Measurements from ENCODE around the gene AP2B1.

The AP2B1 gene

DNA sequence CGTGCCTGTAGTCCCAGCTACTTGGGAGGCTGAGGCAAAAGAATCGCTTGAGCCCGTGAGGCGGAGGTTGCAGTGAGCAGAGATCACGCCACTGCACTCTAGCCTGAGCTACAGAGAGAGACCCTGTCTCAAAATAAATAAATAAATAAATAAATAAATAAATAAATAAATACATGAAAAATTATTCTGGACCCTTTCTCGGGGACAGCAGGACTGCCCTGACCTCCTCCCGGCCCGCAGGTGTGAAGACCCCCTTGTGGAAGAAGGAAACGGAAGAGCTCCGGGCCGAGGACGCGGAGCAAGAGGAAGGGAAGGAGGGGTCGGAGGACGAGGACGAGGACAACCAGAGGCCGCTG is 176.6 kb downstream of the AP2B1 start (continued):
- TF ChIP-seq ZNF404 (tag by site-specific recombination; IDR thresholded peaks at IDR 0.05): peak; percentile 97
- TF ChIP-seq ZFP69B (tag by site-specific recombination; IDR thresholded peaks at IDR 0.05): no peak
- TF ChIP-seq, protein P1, sequence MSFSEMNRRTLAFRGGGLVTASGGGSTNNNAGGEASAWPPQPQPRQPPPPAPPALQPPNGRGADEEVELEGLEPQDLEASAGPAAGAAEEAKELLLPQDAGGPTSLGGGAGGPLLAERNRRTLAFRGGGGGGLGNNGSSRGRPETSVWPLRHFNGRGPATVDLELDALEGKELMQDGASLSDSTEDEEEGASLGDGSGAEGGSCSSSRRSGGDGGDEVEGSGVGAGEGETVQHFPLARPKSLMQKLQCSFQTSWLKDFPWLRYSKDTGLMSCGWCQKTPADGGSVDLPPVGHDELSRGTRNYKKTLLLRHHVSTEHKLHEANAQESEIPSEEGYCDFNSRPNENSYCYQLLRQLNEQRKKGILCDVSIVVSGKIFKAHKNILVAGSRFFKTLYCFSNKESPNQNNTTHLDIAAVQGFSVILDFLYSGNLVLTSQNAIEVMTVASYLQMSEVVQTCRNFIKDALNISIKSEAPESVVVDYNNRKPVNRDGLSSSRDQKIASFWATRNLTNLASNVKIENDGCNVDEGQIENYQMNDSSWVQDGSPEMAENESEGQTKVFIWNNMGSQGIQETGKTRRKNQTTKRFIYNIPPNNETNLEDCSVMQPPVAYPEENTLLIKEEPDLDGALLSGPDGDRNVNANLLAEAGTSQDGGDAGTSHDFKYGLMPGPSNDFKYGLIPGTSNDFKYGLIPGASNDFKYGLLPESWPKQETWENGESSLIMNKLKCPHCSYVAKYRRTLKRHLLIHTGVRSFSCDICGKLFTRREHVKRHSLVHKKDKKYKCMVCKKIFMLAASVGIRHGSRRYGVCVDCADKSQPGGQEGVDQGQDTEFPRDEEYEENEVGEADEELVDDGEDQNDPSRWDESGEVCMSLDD (tag by site-specific recombination; IDR thresholded peaks at IDR 0.05): no peak
- TF ChIP-seq ZBTB17 (tag by site-specific recombination; IDR thresholded peaks at IDR 0.05): no peak
- no peak for TF ChIP-seq ZNF184 (tag by site-specific recombination; IDR thresholded peaks at IDR 0.05)
- TF ChIP-seq KLF7 (tag by site-specific recombination; IDR thresholded peaks at IDR 0.05; ENCODE audit: borderline replicate concordance): peak; percentile 51; the same call in 1 of the 2 replicates
- TF ChIP-seq ZNF146 (tag by site-specific recombination; IDR thresholded peaks at IDR 0.05): no peak
- TF ChIP-seq EGR2 (tag by site-specific recombination; IDR thresholded peaks at IDR 0.05; ENCODE audit: low read depth): no peak
- TF ChIP-seq, protein P2, sequence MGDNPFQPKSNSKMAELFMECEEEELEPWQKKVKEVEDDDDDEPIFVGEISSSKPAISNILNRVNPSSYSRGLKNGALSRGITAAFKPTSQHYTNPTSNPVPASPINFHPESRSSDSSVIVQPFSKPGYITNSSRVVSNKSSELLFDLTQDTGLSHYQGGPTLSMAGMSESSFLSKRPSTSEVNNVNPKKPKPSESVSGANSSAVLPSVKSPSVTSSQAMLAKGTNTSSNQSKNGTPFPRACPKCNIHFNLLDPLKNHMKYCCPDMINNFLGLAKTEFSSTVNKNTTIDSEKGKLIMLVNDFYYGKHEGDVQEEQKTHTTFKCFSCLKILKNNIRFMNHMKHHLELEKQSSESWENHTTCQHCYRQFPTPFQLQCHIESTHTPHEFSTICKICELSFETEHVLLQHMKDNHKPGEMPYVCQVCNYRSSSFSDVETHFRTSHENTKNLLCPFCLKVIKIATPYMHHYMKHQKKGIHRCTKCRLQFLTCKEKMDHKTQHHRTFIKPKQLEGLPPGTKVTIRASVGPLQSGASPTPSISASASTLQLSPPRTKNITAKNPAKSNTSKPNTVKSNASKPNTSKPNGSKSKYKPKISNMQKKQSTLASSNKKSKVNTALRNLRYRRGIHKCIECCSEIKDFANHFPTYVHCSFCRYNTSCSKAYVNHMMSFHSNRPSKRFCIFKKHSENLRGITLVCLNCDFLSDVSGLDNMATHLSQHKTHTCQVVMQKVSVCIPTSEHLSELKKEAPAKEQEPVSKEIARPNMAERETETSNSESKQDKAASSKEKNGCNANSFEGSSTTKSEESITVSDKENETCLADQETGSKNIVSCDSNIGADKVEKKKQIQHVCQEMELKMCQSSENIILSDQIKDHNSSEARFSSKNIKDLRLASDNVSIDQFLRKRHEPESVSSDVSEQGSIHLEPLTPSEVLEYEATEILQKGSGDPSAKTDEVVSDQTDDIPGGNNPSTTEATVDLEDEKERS (tag by site-specific recombination; IDR thresholded peaks at IDR 0.05): no peak
- TF ChIP-seq ZNF621 (tag by site-specific recombination; IDR thresholded peaks at IDR 0.05): no peak
- TF ChIP-seq ZNF558 (tag by site-specific recombination; IDR thresholded peaks at IDR 0.05): peak; percentile 93
- TF ChIP-seq GFI1B (tag by site-specific recombination; IDR thresholded peaks at IDR 0.05): peak; percentile 55; the same call in 1 of the 2 replicates
- TF ChIP-seq KLF9 (tag by site-specific recombination; IDR thresholded peaks at IDR 0.05; ENCODE audit: low read depth): no peak
- TF ChIP-seq ZBTB21 (tag by site-specific recombination; IDR thresholded peaks at IDR 0.05): peak; percentile 75
- peak; percentile 97 for TF ChIP-seq ZNF292 (tag by site-specific recombination; IDR thresholded peaks at IDR 0.05; ENCODE audit: borderline replicate concordance, low read depth)
- TF ChIP-seq BCL11A (tag by site-specific recombination; IDR thresholded peaks at IDR 0.05; ENCODE audit: low read depth): no peak
- no peak for TF ChIP-seq IKZF3 (tag by site-specific recombination; IDR thresholded peaks at IDR 0.05)
- no peak for TF ChIP-seq ZNF658 (tag by site-specific recombination; IDR thresholded peaks at IDR 0.05)
- TF ChIP-seq, protein P3, sequence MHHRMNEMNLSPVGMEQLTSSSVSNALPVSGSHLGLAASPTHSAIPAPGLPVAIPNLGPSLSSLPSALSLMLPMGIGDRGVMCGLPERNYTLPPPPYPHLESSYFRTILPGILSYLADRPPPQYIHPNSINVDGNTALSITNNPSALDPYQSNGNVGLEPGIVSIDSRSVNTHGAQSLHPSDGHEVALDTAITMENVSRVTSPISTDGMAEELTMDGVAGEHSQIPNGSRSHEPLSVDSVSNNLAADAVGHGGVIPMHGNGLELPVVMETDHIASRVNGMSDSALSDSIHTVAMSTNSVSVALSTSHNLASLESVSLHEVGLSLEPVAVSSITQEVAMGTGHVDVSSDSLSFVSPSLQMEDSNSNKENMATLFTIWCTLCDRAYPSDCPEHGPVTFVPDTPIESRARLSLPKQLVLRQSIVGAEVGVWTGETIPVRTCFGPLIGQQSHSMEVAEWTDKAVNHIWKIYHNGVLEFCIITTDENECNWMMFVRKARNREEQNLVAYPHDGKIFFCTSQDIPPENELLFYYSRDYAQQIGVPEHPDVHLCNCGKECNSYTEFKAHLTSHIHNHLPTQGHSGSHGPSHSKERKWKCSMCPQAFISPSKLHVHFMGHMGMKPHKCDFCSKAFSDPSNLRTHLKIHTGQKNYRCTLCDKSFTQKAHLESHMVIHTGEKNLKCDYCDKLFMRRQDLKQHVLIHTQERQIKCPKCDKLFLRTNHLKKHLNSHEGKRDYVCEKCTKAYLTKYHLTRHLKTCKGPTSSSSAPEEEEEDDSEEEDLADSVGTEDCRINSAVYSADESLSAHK (tag by site-specific recombination; IDR thresholded peaks at IDR 0.05): no peak
- no peak for TF ChIP-seq ZNF423 (tag by site-specific recombination; IDR thresholded peaks at IDR 0.05)
- TF ChIP-seq ZNF48 (tag by site-specific recombination; IDR thresholded peaks at IDR 0.05): no peak
- no peak for TF ChIP-seq ZNF548 (tag by site-specific recombination; IDR thresholded peaks at IDR 0.05)
- peak; percentile 82 for TF ChIP-seq ZNF510 (tag by site-specific recombination; IDR thresholded peaks at IDR 0.05; ENCODE audit: insufficient replicate concordance)
- TF ChIP-seq, protein P4, sequence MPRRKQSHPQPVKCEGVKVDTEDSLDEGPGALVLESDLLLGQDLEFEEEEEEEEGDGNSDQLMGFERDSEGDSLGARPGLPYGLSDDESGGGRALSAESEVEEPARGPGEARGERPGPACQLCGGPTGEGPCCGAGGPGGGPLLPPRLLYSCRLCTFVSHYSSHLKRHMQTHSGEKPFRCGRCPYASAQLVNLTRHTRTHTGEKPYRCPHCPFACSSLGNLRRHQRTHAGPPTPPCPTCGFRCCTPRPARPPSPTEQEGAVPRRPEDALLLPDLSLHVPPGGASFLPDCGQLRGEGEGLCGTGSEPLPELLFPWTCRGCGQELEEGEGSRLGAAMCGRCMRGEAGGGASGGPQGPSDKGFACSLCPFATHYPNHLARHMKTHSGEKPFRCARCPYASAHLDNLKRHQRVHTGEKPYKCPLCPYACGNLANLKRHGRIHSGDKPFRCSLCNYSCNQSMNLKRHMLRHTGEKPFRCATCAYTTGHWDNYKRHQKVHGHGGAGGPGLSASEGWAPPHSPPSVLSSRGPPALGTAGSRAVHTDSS (tag by site-specific recombination; IDR thresholded peaks at IDR 0.05): no peak
- no peak for TF ChIP-seq GLIS2 (tag by site-specific recombination; IDR thresholded peaks at IDR 0.05)
- TF ChIP-seq REPIN1 (tag by site-specific recombination; IDR thresholded peaks at IDR 0.05; ENCODE audit: low read depth): no peak
- no peak for TF ChIP-seq BCL11B (tag by site-specific recombination; IDR thresholded peaks at IDR 0.05; ENCODE audit: low read depth)
- TF ChIP-seq ZNF623 (tag by site-specific recombination; IDR thresholded peaks at IDR 0.05): peak; percentile 90
- no peak for TF ChIP-seq ZNF114 (tag by site-specific recombination; IDR thresholded peaks at IDR 0.05)
- no peak for TF ChIP-seq YY2 (tag by site-specific recombination; IDR thresholded peaks at IDR 0.05)
- TF ChIP-seq ZNF155 (tag by site-specific recombination; IDR thresholded peaks at IDR 0.05): peak; percentile 66; the same call in 1 of the 2 replicates
- TF ChIP-seq ZNF426 (tag by site-specific recombination; IDR thresholded peaks at IDR 0.05): peak; percentile 98
- no peak for TF ChIP-seq SP3 (tag by site-specific recombination; IDR thresholded peaks at IDR 0.05)
- TF ChIP-seq ZNF354C (tag by site-specific recombination; IDR thresholded peaks at IDR 0.05; ENCODE audit: borderline replicate concordance, low read depth): peak; percentile 80; the same call in 1 of the 2 replicates
